ENCODE results near the gene ZFP57.

Gene ZFP57

DNA sequence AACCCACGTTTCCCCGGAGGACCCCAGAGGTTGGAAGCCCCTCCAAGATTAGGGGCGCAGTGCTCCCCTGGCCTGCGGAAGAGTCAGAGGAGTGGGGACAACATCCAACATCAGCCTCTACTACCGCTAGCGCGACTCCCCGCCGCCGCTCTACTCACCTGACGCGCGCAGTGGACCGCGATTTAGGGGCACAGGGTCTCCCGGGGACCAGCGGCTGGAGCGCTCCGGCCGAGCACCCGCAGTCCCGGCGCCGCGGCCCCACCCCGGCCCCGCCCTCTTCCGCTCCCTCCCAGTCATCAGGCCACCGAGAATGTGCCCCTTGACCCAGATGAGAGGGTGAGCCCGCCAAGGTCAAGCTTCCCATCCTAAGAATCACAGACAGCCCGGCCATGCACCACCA is at the start of gene ZFP57:
Gene ZFP57, minus strand, starts transcription at position 249 of the 400 bp plus-strand sequence. CDS start 4,149 bp downstream, outside the sequence.
- no peak for DNase-seq

DNA sequence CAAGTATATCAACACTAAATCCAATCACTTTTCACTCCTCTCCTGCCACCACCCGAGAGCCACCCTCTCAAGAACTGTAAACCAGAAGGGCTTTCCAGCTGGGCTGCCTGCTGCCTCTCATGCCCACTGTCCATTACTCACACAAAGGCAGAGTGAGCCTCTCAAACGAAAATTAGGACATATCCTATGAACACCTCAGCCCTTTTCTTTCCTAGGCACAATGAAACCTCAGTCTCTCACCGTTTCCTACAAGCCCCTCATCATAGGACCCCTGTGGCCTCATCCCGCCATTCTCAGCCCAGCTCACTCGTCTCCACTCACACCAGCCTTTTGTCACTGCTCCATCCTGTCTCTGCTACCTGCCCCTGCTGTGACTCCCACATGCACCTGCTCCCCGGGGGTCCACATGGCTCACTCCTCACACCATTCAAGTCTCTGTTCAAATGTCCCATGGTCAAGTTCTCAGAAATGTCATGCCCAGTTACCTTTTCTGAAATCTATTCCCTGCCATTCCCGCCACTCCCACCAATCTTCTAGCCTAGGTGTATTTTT is 49.7 kb upstream of the ZFP57 start:
- no peak for DNase-seq

DNA sequence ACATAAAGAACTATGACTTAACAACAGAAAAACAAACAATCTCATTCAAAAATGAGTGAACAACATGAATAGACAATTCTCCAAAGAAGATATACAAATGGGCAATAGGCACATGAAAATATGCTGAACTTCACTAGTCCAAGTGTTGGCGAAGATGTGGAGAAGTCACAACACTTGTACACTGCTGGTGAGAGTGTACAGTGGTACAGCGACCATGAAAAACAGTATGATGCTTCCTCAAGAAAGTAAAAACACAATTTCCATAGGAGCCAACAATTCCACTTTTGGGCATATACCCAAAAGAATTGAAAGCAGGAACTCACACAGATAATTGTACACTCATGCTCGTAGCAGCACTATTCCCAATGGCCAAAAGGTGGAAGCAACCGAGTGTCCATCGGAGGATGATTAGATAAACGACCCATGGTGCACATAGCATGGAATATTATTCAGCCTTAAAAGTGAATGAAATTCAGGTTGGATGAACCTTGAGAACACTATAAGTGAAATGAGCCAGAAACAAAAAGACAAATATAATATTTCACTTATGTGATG is 48.9 kb upstream of the ZFP57 start:
- DNase-seq, result no peak

DNA sequence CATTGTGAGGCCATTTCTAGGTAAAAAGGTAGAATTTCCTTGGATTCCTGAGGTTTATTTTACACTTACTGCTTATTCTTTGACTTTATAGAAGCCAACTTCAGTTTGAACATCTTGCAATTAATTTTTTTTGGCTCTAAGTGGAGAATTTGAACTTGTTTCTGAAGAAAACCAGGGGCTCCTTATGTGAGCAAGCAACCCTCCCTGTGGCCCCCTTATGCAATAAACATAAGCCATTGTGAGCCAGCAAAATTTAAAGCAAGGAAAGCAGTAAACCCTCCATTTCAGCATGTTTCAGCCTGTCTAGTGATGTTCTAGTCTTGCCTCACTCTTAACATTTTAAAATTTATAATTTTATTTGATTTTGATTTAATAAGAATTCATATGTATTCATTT is 47.9 kb upstream of the ZFP57 start:
- no peak for DNase-seq

DNA sequence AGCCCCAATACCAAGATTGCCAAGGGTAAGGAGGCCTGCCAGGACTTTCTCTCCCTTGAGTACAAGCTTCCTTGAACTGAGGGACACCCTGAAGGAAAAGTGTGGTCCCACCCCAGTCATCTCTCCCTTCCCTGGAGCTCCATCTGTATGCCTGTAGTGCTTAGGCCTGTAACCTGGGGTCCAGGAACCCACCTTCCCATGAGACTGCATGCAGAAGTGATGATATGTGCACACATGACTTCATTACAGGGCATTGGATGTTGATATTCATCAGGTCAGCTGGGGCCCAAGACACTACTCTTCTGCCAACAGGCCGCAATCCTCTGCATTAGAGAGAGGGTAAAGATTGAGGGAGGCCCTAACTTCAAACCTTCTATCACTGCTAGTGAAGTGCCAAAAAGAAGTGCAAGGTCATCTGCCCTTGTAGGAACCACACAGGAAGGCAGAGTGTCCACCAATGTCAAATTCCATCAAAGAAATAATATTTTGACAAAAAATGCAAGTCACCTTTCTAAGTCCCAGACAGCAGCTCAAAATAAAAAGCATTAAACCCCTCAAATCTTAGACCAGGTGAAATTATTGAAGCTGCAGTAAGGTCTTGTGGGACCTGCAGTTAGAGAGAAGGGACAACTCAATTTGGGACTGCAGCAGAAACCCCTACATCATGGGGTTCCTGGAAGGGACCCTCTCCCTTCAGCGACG is 47.4 kb upstream of the ZFP57 start:
- no peak for DNase-seq

DNA sequence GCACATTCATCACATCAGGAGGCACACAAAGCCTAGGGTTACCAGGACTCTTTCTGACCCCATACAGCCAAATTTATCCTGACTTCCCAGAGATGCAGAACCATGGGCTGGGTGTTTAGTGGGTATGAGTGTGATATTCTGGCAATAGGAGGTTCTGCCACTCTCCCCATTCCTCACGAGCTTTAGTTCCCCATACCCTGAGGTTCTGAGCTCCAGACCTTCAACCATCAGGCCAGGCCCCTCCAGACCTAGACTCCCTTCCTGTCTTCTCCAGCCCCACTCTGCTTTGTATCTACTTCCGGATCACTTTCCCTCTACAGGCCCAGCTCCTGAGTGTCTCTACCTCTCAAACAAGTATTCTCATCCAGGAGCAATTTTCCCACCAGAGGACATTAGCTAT is 46.7 kb upstream of the ZFP57 start:
- DNase-seq, result no peak

DNA sequence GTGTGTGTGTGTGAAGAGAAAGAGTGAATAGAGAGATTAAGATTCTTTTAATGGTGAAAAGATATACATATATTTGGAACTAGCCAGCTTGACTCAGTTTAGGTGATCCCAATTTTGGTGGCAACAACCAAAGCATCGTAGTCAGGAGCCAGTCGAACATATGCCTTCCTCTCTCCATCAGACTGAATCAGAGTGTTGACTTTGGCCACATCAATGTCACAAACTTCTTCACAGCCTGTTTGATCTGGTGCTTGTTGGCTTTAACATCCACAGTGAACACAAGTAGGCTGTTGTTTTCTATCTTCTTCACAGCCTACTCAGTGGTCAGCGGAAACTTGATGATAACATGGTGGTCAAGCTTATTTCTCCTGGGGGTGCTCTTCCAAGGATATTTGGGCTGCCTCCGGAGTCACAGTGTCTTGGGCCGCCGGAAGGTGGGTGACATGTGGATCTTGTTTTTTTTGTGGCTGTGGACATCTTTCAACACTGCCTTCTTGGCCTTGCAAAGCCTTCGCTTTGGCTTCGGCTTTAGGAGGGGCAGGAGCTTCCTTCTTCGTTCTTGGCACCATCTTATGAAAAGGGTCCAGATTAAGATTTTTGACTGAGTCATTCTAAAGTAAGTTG is 45.7 kb upstream of the ZFP57 start:
- no peak for DNase-seq

DNA sequence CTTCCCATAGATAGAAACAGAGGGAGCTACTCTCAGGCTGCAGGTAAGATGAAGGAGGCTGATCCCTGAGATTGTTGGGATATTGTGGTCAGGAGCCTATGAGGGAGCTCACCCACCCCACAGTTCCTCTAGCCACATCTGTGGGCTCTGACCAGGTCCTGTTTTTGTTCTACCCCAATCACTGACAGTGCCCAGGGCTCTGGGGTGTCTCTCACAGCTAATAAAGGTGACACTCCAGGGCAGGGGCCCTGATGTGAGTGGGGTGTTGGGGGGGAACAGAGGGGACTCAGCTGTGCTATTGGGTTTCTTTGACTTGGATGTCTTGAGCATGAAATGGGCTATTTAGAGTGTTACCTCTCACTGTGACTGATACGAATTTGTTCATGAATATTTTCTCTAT is 45.0 kb upstream of the ZFP57 start:
- DNase-seq, result no peak

DNA sequence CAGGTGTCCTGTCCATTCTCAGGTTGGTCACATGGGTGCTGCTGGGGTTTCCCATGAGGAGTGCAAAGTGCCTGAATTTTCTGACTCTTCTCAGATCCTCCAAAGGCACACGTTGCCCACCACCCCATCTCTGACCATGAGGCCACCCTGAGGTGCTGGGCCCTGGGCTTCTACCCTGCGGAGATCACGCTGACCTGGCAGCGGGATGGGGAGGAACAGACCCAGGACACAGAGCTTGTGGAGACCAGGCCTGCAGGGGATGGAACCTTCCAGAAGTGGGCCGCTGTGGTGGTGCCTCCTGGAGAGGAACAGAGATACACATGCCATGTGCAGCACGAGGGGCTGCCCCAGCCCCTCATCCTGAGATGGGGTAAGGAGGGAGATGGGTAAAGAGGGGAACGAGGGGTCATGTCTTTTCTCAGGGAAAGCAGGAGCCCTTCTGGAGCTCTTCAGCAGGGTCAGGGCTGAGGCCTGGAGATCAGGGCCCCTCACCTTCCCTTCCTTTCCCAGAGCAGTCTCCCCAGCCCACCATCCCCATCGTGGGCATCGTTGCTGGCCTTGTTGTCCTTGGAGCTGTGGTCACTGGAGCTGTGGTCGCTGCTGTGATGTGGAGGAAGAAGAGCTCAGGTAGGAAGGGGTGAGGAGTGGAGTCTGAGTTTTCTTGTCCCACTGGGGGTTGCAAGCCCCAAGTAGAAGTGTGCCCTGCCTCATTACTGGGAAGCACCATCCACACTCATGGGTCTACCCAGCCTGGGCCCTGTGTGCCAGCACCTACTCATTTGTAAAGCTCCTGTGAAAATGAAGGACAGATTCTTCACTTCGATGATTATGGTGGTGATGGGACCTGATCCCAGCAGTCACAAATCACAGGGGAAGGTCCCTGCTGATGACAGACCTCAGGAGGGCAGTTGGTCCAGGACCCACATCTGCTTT is 44.3 kb upstream of the ZFP57 start:
- no peak for DNase-seq

DNA sequence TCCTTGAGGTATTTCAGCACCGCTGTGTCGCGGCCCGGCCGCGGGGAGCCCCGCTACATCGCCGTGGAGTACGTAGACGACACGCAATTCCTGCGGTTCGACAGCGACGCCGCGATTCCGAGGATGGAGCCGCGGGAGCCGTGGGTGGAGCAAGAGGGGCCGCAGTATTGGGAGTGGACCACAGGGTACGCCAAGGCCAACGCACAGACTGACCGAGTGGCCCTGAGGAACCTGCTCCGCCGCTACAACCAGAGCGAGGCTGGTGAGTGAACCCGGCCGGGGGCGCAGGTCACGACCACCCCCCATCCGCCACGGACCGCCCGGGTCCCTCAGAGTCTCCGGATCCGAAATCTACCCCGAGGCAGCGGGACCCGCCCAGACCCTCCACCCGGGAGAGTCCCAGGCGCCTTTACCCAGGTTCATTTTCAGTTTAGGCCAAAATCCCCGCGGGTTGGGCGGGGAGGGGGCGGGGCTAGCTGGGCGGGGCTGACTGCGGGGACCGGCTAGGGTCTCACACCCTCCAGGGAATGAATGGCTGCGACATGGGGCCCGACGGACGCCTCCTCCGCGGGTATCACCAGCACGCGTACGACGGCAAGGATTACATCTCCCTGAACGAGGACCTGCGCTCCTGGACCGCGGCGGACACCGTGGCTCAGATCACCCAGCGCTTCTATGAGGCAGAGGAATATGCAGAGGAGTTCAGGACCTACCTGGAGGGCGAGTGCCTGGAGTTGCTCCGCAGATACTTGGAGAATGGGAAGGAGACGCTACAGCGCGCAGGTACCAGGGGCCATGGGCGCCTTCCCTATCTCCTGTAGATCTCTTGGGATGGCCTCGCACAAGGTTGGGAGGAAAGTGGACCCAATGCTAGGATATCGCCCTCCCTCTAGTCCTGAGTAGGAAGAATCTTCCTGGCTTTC is 43.0 kb upstream of the ZFP57 start:
- peak; percentile 75 for DNase-seq

DNA sequence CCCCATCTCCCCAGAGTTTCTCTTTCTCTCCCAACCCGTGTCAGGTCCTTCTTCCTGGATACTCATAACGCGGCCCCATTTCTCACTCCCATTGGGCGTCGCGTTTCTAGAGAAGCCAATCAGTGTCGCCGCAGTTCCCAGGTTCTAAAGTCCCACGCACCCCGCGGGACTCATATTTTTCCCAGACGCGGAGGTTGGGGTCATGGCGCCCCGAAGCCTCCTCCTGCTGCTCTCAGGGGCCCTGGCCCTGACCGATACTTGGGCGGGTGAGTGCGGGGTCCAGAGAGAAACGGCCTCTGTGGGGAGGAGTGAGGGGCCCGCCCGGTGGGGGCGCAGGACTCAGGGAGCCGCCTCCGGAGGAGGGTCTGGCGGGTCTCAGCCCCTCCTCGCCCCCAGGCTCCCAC is 42.3 kb upstream of the ZFP57 start, which contains the start of gene HLA-F:
Gene HLA-F, plus strand, starts transcription at position 173 of the 404 bp plus-strand sequence. Its CDS starts 30 bp downstream, at position 203.
- DNase-seq, result no peak

DNA sequence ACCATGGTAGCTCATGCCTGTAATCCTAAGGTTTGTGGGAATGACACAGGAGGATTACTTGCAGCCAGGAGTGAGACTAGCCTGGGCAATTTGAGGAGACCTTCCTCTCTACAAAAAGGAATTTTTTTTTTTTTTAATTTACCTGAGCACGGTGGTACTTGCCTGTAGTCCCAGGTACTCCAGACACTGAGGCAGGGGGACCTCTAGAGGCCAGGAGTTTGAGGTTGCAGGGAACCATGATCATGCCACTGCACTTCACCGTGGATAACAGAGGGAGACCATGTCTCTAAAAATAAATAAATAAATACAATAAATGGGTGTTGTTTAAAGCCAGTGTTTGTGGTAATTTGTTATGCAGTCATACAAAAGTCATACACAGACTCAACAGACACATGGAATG is 39.9 kb upstream of the ZFP57 start:
- no peak for DNase-seq

DNA sequence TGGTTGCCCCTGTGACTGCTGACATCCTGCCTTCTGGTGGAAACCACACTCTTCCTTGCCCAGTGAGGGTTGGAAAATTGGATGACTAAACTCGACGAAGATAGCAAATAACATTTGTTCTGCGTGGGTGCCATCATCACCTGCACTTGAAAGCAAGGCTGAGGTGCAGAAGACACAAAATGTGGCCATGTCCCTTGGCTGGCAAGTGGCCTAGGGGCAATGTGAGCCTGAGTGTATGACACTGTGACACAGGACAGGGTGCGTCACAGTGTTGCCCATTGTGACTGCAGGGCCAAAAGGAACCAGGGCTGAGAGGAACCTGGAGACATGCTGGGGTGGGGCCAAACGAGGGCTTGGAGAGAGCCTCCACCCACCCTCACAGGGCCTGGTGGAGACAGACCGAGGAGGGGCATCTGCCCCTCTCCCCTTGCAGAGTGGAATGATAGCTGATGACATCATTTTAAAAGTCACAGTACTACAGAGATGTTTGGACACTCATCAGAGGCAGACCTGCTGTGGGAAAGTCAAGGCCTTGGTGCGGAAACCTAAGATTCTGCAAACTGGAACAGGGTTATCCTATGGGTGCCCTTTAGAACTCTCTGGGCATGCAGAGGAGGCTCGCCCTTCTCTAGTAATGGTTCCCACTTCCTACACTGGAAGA is 29.5 kb upstream of the ZFP57 start:
- DNase-seq, result no peak

DNA sequence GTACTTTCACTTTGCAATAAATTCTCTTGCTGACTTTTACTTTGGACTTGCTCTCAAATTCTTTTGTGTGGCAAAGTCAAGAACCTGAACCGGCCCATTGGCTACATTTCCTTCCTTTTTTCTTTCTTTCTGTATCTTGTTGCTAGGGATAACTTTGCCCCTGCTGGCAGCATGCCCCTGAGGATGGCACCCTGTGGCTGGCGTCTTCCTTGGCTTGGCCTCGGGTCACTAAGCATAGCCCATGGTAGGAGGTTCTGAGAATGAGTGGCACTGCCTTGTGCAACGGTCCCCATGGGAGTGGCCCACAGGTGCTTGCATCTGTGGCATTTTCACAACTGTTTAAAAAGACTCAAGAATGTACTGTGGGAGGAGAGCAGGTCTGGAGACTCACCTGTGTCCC is 28.2 kb upstream of the ZFP57 start:
- no peak for DNase-seq

DNA sequence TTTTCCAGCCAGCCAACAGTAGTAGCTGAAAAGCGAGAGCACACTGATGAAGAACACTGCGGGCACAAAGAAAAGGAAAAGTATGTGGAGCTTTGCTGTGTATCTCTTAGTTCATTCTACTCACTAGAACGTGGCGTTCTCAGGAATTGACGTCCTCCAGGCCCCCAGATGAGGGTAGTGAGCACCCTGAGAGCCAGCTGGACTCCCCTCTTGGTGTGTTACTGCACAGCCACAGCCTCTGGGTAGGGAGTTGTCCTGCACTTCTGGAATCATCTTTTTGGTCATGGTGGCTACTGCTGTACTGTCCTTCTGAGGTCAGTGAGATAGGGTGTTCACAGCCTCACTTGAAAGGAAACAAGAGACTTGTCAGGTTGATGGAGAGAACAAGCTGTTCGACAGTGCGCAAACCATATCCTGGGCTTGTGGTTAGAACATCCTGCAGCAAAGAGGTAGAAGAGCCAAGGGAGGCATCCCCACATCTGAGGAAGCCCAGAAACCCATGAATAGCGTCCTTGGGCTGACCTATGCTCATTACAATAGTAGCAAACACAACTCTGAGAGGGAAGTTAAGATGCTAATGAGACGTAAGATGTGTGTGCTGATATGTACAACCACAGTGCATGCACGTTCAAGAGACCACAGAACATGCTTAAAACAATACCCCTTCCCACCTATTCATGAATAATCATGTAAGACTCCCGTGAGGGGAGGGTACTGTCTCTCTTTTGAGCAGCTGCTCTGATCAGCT is 27.7 kb upstream of the ZFP57 start:
- DNase-seq, result peak; percentile 49

DNA sequence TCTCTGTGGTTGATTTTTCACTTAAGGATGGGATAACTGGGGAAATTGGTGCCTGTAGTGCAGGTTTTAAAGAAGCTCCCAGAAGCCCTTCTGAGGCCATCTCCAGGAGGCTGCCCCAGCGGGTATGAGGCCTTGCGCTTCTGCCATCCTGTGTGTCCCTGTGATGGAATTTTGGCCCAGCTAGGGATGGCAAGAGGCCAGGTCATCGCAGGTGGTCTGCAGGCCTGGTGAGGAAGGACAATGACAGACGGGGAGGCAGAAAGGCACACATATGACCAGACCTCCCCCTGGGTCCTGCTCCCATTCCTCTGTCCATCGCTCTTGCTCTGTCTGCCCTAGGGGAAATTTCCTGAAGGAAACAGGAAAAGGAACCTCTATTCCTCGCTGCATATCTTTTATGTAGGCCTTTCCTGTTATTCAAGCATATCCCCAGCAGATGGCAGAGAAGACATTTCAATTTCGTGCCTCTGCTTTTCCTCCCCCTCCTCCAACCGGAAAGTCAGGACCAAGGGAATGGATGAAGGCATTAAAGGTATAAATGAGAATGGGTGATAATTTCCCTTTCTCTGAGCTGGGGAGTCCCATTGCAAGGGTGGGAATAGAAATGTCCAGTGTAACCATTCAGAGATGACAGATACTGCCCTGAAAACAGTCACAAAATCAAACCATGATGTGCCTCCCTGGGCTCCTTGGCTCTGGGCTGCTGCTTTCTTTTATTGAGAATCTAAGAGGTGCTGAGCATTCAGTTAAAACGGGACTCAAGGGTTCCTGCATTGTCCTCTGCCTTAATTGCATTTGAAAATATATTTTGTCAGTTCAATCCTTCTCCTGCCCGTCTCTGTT is 24.7 kb upstream of the ZFP57 start:
- no peak for DNase-seq

DNA sequence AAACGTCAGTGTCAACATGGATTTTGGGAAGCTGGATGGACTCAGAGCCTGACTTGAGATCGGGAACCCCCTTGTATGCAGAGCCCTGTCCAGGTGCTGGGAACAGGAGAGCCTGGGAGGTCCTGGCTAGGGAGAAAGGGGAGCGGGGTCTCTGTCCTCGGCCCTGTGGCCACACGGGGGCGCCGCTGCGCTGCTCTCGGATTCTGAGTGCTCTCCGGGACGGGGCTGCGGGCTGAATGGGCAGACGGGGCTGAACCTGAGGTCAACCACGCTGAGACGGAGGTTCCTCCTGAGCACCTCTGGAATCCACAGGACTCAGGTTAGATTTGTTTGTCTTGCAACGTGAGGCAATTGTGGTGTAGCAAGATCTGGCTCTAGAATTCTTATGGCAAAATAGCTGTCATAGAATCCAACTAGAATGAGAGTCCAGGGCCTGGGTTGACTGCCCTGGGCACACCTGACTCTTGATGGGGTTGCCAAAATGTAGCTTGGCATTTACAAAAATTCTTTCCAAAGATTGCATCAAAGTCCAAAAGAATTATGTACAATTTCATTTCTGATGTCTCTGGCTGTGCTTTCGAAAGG is 21.7 kb upstream of the ZFP57 start:
- DNase-seq, result peak; percentile 83

DNA sequence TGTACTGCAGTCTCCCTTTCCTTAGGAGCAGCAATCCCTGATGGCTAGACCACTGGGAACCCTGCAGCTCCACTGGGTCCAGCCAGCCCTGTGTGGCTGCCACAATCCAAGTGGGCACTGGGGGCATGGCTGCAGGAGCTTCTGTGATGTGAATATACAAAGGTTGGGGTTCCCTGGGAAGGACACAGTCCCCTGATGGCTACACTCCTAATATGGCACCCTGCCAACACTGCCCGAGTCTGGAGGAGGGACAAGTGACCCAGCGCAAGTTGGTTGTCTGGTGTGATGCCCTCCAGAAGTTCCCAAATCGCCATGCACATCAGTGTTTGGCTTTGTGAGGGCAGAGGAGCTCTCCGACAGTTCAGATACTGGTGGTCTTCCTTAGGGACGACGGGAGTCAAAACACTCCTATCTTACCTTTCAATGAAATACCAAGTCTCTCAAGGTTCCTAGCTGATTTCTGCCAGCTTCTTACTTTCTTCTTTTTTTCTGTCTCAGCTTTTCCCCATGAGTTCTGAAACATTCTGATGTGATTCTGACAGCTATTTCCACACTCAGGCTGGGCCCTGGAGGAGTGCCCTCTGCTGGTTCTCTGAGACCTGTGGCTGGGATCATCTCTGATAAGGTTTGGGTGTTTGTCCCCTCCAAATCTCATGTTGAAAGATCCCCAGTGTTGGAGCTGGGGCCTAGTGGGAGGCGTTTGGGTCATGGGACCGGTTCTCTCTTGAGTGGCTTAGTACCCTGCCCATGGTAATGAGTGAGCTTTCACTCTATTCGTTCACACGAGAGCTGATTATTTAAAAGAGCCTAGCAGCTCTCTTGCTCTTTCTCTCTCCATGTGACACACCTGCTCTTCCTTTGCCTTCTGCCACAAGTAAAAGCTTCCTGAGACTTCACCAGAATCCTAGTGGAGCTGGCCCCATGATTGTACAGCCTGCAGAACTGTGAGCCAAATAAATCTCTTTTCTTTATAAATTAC is 15.5 kb upstream of the ZFP57 start:
- DNase-seq, result no peak

All from activated CD4-positive, alpha-beta T cell treated with anti-CD3 and anti-CD28 coated beads, Interleukin-2, amount 50 U/mL, for 1 hour (primary cell).